Lung microvascular endothelial cell (primary cell): ENCODE results near the gene GBGT1. TPM values are rescaled to one million over a fixed set of nuclear protein-coding genes. Genes with fewer than 3 reads are reported as not detected.
"Not testable (repeated sequence)": the region's sequence is repeated elsewhere in the genome, so short reads cannot be mapped to it uniquely, and the experiment has no call there.

Experiments used
- DNase-seq, 2 donors: peaks; one replicate each; pipeline versions ENCODE4 v3.0.0 to v3.0.0-alpha.2; 2010; ENCODE audit warnings: low read depth in 2 of 2
- total RNA-seq: library from RNA; depleted of rRNA; stranded (reverse); fragments of >200 nt; gene quantifications from 2 replicates; pipeline ENCODE4 v1.2.1, GENCODE V29; 2014

The GBGT1 gene
- 19.4 and 27.8 TPM in 2 replicates for total RNA-seq

DNA sequence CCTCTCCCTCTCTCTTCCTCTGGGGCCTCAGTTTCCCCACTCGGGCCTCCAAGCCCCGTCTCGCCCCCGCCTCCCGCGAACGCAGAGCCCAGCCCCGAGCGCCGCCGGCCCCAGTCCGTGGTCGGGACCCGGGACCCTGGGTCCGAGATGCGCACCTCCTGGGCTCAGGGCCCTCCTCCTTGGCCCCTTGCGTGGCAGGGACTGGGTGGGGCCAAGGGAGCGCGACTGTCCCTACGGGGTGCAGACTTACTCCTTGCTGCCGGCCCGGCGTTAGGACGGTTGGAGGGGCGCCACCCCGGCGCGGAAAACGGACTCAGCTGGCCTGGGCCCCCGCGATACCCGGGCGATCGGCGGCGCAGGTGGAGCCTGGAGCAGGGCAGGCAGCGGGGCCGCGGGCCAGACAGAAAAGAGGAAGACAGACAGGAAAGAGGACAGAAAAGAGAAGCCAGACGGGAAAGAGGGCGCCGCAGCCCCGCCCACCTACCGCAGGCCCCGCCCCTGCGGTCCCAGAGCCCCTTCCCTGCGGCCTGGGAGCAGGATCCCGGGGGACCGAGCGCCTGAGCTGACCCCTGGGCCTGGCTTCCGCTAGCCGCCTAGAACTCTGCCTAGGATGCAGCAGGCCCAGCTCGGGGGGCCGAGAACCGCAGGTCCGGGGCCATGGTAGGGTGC lies at the start of gene GBGT1:
GBGT1 (minus strand) TSS at position 411 of the 669 bp plus-strand sequence. CDS start 1,502 bp downstream, outside the sequence.
- peak in 1 of 2 donors; percentile 71 for DNase-seq

GRCh38 chr9:133210609-133211008 lies 46.9 kb upstream of the GBGT1 start:
- no peak for DNase-seq

GRCh38 chr9:133210202-133210532 lies 46.5 kb upstream of the GBGT1 start:
- DNase-seq: no peak

- not testable (repeated sequence) for DNase-seq
Observed at GRCh38 chr9:133209327-133210201, 45.9 kb upstream of the GBGT1 start.

- DNase-seq: not testable (repeated sequence)
Observed at GRCh38 chr9:133208880-133209300, 45.2 kb upstream of the GBGT1 start, which contains the start of gene OBP2B. TSS of gene OBP2B (minus strand) at chr9:133209250. CDS start at chr9:133209199, 51 bp downstream.

GRCh38 chr9:133208171-133208879 lies 44.6 kb upstream of the GBGT1 start:
- DNase-seq: not testable (repeated sequence)

DNA sequence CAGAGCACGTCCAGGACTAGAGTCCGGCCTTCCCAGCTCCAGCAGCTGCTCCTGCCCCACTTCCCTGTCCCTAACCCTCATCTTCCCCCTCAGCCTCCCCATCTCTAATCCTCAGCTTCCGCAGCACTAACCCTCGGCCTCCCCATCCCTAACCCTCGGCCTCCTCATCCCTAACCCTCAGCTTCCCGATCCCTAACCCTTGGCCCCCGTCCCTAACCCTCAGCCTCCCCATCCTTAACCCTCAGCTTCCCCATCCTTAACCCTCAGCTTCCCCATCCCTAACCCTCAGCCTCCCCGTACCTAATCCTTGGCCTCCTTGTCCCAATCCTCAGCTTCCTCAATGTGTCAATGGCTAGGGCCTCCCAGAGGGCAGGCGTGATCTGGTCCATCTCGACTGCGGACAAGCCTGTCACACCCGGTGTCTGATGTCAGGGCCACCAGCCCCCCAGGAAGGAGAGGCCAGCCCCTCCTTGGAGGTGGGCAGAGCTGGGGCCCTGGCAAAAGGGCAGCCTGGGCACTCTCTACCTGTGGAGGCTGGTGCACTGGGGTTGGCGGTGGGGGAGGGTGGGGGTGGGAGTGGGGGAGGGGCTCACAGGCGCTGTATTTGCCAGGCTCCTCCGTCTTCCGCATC lies 43.9 kb upstream of the GBGT1 start:
- DNase-seq: no peak

DNA sequence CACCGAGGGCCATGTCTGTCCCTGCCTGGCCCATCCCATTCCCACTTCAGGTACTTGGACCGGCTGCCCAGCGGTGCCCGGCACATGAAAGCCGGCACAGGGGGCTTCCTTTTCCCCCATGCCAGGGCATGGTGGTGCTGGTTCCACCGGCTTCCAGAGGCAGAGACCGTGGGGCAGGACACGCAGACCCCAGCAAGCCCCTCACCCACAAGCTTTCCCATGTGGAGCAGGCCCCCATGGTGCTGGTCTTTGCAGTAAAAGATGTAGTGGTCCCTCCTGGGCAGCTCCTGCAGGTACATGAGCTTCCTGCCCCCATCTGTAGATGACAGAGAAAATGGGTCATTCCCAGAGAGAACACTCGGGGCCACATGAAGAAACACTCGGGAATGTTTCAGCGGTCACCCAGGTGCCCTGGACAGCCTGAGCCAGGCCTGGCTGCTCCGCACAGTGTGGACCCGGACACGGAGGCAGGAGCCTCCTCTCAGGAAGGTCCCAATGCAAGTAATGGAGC lies 43.4 kb upstream of the GBGT1 start:
- DNase-seq: no peak

DNA sequence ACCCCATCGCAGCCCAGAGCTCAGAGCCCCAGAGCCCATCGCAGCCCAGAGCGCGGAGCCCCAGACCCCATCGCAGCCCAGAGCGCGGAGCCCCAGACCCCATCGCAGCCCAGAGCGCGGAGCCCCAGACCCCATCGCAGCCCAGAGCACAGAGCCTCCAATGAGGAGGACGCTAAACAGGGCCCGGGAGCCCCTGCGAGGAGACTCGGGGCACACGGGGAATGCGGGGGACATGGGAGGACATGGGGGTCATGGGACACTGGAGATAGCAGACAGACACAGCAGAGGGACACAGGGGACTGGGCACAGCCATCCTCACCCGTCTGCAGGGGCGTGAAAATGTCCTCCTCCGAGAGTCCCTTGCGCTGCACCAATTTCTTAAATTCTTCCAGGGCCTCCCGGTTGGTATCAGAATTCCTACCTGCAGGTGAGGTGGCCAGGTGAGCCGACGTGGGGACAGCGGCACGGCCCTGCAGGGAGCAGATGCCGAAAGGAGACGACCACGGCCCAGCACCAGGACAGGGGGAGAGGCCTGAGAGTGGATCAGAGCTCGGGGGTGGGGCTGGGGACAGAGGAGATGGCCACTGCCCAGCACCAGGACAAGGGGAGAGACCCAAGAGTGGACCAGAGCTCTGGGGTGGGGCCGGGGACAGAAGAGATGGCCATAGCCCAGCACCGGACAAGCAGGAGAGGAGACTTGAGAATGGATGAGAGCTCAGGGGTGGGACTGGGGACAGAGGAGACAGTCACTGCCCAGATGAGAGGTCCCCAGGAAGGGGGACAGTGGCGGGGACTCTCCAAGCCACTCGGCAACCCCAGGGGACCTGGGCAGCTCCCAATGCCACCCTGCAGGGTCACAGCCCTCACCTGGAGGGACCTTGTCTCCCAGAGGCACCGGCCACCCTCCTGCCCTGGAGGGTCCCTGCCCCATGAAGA lies 42.5 kb upstream of the GBGT1 start:
- no peak for DNase-seq

DNA sequence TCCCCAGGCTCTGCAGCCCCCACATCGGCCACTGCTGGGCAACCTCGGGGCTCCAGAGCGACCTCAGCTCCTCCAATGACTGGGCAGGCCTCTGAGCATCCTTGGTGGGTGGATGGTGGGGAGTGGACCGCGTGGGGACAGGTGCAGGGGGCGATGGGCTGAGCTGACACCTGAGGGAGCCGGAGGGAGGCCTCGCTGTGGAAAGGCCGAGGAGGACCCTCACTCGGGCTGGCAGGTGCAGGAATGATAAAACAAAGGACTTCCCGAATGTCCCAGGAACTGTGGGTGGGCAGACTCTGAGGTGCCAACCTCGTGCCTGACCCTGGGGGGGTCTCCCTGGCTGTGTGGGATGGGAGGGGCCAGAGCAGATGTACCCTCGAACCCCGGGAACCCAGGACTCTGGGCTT lies 41.8 kb upstream of the GBGT1 start:
- DNase-seq: not testable (repeated sequence)

GRCh38 chr9:133204993-133205336 lies 41.3 kb upstream of the GBGT1 start:
- no peak for DNase-seq

- DNase-seq: no peak
Observed at GRCh38 chr9:133204335-133204992, 40.8 kb upstream of the GBGT1 start.

- DNase-seq: no peak
Observed at GRCh38 chr9:133203506-133204075, 39.9 kb upstream of the GBGT1 start.

DNA sequence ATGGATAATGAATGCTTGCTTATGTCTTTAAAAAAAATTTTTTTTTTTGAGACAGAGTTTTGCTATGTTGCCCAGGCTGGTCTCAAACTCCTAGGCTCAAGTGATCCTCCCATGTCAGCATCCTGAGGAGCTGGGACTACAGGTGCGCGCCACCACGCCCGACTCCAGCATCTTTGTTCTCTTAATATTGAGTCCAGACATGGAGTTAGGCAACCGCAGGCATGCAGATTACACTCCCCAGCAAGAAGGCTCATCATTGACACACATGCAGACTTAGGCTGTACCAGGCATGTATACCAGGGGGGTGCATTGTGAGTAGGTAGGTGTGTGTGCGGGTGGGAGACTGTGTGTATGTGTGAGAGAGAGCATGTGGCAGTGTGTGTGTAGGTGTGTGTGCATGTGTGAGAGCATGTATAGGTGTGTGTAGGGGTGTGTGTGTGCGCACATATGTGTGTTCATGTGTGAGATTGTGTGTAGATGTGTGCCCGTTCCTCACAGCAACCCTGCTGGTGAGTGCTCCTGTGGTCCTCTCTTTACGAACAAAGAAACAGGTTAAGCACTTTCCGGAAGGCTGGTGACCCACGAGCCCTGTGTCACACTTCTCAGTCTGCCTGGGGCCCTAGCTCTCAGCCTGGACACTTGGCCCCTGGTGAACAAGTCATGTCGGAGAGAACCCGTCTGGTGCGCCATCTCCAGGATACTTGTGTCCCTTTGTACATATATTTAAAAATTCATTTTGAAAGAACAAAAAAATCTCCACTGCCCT lies 39.2 kb upstream of the GBGT1 start:
- no peak for DNase-seq

GRCh38 chr9:133202145-133202513 lies 38.4 kb upstream of the GBGT1 start:
- DNase-seq: no peak

DNA sequence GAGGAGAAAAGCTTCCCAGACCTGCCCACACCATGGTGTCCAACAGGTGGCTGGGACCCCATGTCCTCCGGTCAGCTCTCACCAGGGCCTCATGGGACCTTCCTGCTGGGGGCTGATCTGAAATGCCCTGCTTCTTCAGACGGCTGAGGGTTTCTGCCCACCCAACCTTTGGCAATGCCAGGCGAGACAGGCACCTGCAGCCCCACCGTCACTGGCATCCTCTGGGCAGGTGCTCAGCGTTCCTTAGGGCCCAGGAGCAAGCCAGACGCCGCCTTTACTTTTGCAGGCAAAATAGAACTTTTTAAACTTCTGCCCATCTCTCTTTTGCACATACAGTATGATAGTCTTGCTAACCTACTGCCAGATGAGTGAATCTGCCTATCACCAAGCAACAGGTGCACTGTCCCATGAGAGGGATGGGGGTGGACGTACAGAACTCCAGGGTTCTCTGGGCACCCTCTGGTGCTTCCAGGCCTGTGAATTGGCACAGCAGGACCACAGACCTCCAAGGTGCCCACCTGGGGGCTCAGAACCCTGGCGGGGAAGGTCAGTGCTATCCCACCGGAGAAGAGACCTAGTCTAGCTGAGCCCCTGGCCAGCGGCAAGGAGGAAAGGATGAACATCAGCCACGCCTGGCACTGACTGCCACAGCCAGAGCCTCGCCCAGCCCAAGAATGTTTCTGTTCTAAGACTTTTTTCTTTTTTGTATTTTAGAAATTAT lies 37.9 kb upstream of the GBGT1 start:
- DNase-seq: no peak

DNA sequence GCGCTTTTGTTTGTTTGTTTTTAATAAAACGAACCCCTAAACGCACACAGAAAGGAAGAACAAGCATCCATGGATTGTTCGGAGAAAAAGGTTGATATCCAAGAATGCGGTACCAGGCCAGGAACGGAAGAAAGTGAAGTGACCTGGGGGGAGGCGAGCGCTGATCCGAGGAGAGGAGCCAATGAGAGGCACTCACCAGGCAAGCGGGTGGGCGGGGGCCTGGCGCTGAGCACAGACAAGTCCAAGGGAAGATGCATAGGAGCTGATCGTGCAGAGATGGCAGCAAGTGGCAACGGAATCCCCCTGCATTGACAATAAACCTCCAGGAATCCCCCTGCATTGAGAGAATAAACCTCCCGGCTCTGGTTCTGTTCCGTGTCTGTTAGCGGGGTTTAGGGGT lies 36.9 kb upstream of the GBGT1 start:
- no peak for DNase-seq
